OCI-LY3 (cell line): Measurements from ENCODE around the gene LAMB4.

Experiments
- CTCF ChIP-seq: fragments of 200-600, 300-600 bp; sonication (generic); IDR thresholded peaks from 2 replicates; pipeline ENCODE4 v1.5.1; 2014; ENCODE audit warnings: antibody characterized with exemption, low read length, low read depth
- EZH2phosphoT487 ChIP-seq: fragments of 200-600 bp; shearing (Covaris generic); IDR thresholded peaks from 2 replicates; pipeline ENCODE4 v1.6.1; 2018; ENCODE audit warnings: antibody characterized with exemption, mixed run types, low read depth

- no peak for TF ChIP-seq CTCF
- no peak for TF ChIP-seq EZH2phosphoT487
Measured at GRCh38 chr7:108120196-108120595, 10.0 kb downstream of the LAMB4 start.
